Ishikawa (cell line): ENCODE data around the gene DDI1.

Experiments used
- CREB1 ChIP-seq: IDR thresholded peaks from 2 replicates; pipeline ENCODE4 v1.6.1; 2012; ENCODE audit warnings: low read depth
- EGR1 ChIP-seq: IDR thresholded peaks from 2 replicates; pipeline ENCODE4 v1.6.1; 2012
- EP300 ChIP-seq: IDR thresholded peaks from 2 replicates; pipeline ENCODE4 v1.6.1; 2012; ENCODE audit warnings: borderline replicate concordance
- FOXM1 ChIP-seq: IDR thresholded peaks from 2 replicates; pipeline ENCODE4 v1.6.1; 2012; ENCODE audit warnings: low read depth, borderline replicate concordance
- MAX ChIP-seq: IDR thresholded peaks from 2 replicates; pipeline ENCODE4 v1.6.1; 2012
- TAF1 ChIP-seq: IDR thresholded peaks from 2 replicates; pipeline ENCODE4 v1.6.1; 2012; ENCODE audit warnings: low read depth, mild to moderate bottlenecking
- TEAD4 ChIP-seq: IDR thresholded peaks from 2 replicates; pipeline ENCODE4 v1.6.1; 2012
- YY1 ChIP-seq: IDR thresholded peaks from 2 replicates; pipeline ENCODE4 v1.6.1; 2012; ENCODE audit warnings: low read depth
- ZBTB7A ChIP-seq: IDR thresholded peaks from 2 replicates; pipeline ENCODE4 v1.6.1; 2012; ENCODE audit warnings: low read depth

GRCh38 chr11:104075706-104076105 lies 39.3 kb downstream of the DDI1 start:
- TF ChIP-seq CREB1 (no peak), MAX (no peak), YY1 (no peak), EP300 (no peak), ZBTB7A (no peak), TAF1 (no peak), FOXM1 (no peak), TEAD4 (no peak), EGR1 (no peak)
